T-helper 1 cell (primary cell): ENCODE results near the gene CTDNEP1.
A peak's percentile ranks its signal among the peaks of the same experiment; 100 is the strongest.
"Not testable (repeated sequence)": the region's sequence is repeated elsewhere in the genome, so short reads cannot be mapped to it uniquely, and the experiment has no call there.

Experiments
- DNase-seq, 5 donors: peaks; one replicate each; pipeline ENCODE4 v3.0.0-alpha.2; 2012 to 2020

Gene CTDNEP1

DNA sequence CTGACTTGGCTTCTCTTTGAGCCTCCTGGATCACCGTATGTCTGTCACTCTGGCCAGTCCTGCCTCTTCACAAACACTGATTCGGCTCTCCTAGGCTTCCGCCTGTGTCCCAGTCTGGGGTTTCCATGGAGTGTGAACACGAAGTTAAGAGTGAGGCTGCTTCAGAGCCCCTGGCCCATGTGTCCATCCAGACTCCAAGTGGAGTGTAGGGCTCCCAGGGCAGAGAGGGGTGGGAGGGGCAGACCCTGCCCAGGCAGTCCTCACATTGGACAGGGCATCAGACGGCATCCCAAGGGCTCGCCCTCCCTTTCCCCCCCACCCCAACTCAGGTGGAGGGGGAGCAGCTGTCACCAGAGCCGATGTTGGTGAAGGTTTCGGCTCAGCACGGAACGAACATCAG, 7.7 kb downstream of the CTDNEP1 start:
- DNase-seq: not testable (repeated sequence)

DNA sequence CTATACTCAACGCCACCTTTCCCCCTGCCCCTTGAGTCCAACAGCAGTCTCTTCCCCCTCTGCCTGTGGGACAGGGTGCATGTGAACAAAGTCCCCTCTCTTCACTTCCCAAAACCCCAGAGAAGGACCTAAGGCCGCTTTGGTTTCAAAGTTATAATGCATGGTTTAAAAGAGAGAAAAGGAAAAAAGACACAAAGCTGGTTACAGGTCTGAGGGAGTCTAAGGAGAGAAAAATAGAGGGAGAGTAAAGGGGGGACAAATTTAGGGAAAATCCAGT, 8.1 kb downstream of the CTDNEP1 start:
- DNase-seq: no peak

DNA sequence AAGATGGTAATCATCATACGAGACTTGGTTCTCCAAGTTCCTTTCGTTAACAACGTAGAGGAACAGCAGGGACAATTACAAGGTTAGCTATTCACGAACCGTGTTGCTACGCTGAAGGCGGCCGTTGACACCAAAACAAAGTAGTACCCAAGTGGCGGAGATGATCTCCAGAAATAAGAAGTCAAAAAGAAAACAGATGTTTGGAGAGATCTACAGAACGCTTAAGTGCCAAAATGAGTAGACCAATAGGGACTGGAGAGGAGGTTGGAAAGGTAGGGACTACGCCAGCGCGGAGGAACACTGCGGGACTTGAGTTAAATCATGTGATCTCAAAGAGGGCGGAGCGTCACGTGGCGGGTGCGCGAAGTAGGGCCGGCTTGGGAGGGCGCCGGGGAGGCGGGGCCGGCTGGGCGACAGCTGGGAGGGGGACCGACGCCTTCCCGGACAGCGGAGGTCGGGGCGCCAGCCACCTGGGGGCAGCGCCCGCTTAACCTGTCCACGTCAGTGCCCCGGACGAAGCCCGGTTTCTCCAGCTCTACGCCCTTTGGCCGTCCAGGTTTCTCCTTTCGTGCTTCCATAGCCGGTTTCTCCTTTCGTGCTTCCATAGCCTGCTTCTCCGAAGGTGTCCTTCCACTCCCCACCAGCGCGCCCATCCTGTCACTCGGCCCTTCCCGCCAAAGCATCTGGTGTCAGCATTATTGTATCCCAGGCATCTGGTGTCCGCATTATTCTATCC, 8.6 kb downstream of the CTDNEP1 start:
- peak; percentile 90 to 96 (median 93) for DNase-seq

DNA sequence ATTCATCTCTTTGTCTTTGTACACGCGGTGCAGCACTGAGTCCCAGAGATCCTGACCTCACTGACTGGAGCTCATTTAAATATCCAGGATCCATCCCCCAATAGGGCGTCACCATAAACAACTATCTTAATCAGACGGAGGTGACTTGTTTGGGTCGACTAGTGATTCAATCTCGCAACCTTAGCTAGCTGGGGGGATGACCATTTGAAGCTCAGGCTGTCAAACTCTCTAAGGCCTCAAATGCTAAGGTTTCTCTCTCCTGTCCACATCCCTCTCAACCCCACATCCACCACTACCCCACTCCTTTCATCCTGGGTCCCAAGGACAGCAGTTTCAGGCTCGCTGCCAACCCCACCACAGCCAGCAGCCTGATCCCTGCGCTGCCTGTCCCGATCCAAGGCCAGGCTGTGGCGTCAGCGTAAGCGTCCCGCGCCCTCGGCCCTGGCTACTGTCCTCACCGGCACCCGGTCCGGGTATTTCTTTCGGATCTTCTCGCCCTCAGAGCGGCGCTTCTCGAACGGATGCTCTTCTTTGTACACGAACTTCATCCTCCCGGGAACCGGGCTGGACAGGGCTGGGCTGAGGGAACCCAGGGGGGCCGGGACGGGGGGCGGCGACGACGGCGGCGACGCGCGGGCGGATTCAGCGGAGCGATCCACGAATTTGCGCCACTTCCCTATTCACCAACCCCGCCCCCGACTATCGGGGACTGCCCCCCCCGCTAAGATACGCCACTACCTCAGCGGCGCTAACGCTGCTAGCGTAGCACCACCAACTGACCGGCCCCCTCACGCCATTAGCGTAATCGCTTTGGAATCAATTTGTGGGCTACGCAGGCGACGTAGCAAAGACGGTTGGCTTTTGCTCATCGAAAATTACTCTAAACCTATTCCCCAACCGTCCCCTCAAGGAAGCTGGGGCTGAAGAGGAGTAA, 9.5 kb downstream of the CTDNEP1 start, which contains the start of gene GABARAP:
Gene GABARAP, minus strand, starts transcription at position 667 of the 934 bp plus-strand sequence. Its CDS starts 119 bp downstream, at position 548.
- DNase-seq: peak; percentile 80 to 94 (median 90)

DNA sequence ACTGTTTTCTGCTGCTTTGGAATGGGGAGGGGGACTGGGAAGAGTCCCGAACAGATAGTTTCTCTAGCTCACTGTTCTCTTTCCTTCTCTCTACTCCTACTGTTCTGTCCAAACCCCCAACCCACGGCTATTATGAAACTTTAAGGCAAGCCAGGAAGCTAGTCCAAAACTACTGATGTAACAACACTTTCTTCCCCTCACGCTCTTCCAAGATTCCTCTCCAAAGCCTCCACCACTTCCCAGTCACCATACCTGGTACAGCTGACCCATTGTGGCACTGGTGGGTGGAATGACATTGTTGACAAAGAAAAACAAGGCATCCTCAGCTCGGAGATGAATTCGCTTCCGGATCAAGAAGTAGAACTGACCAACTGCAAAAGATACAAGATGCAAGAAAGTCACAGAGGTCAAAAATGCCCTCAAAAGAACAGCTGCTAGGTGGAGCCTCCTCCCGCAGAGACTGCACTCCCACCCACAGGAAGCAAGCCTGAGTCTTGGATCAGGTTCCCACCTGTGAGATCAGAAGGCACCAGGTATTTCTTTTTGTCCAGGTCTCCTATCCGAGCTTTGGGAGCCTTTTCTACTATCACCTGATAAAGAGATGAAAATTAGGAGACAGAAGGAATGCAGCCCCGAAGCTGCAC, 10.3 kb downstream of the CTDNEP1 start:
- no peak for DNase-seq

DNA sequence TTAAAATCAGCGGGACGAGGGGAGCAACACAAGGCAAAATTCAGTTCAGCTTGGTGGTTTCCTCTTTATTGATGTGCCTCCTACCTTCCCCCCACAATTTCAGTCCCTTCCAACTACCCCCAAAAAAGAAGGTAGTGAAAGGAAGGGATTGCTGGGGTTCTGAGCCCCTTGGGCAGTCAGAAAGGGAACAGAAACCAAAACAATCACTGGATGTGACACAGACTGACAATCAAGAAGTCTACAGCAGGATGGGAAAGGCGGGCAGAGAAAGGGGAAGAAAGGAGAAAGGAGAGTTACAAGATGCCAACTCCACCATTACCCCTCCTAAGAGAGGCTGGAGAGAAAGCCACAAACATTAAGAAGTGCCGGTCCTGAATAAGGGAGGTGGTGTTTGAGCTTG, 11.2 kb downstream of the CTDNEP1 start:
- DNase-seq: no peak

DNA sequence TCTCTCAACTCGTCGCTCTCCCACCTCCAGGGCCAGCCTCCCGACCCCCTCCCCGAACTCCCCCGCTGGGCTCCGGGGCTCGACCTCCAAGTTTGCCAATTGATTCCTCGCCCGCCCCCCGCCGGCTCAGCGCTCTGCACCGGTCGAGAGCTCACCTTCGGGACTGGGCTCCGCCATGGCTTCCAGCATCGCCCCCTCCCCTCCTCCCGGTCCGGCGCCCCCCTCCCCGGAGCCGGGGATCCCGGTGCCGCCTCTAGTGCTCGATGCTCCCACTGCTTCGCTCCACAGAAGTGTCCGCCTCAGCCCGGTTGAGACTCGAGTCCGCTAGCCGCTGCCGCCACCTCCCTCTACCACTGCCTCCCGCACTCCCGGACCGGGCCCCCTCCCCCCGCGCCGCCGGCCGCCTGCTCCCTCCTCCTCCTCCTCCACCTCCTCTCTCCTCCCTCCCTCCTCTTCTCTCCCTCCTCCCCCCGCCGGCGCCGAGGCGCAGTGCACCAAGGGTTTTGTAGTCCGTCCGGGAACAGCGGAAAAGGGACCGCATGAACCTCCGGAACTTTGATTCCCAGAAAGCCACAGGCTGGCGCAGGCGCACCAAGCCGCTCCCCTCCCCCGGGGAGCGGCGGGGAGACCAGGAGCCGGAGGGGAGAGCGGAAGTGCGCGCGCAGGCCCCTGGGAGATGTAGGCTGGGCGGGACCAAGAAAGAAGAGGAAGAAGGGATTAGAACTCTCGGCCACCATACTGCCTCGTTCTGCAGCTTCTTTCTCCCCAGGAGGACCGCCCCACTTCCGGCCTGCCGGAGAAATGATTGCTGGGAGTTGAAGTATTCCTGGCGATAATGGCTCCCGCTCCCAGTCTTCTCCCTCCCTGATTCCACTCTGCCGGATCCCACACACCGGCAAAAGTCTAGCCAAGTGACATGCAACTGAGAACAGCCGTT, 12.2 kb downstream of the CTDNEP1 start, which contains the start of gene PHF23:
Gene PHF23, minus strand, starts transcription at position 367 of the 937 bp plus-strand sequence. Its CDS starts 178 bp downstream, at position 189.
- DNase-seq: peak; percentile 94 to 100 (median 95)

DNA sequence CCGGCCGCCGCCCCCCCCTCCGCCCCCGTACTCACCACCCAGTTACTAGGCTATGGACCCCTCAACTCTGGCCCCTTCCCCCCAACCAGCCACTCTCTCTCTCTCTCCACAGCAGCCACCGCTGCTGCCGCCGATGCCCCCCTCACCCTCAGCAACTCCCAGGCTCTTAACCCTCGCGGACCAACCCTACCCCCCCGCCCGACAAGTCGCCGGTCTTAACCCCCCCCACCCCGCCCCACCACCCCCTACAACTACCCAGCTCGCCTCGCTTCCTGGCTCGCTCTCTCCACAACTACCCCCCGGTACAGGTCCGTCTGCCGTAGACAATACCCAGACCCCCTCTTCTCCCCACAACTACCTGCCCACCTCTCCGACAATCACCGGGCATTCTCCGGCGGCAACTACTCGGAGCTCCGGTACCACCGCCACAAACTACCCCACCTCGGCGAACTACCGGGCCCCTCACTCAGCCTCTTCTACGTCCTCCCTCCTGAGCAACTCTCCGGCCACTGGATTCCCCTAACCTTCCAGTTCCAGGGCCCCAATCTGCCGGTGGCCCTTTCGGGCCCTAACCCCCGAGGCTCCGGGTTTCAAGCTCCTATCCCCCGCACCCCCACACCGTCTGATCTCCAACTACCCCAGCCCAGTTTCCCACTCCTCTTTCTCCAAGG, 13.0 kb downstream of the CTDNEP1 start:
- peak in 2 of 5 donors; percentile 32 to 47 for DNase-seq

DNA sequence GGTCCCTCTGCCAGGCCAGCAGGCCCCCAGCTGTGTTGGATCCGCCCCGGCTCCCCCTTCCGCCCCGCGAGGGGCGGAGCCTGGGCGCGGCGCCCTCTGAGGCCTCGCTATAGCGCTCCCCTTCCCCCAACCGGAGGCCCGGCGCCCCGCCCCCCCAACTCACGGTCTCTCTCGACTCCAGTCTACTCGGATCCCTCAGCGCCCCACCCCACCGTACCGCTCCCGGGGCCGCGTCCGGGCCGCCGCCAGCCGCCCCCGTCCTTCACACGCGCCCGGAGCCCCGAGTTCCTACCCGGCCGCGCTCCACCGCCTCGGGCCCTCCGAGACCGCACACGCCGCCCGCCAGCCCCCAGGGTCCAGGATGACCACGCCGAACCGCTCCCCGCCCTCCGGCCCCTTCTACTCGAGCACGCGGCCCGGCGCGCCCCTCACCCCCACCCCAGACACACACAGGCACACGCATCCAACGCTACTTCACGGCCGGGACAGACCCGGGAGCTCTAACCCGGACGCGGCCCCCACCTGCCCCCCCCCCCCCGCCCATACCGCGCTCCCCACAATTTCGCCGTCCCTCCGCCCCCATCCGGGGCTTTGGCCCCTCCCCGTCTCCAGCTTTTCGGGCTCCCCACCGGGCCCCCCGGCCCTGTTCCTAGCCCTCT, 13.6 kb downstream of the CTDNEP1 start:
- peak; percentile 61 to 82 (median 74) for DNase-seq

DNA sequence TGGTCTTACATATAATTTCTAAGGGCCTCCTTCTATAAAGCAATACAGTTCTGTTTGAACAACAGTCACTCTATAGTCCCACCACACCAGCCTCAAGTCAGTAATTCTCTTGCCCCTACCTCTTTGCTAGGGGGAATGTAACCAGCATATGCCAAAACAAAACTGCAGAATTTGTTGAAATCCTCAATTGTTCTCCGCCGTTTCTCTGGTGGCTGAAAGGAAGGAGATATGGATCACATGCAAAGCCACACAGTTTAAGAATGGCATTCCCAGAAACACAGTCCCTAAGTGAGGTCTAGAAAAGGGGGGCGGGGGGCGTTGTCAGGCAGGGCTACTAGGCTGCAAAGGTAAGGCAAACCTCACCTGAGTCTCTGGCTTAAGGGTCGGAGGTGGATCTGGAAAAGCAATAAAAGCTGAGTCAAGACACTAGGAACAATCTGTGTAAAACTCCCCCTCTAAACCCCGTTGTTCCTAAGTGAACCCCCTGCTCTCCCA, 14.2 kb downstream of the CTDNEP1 start:
- no peak for DNase-seq

DNA sequence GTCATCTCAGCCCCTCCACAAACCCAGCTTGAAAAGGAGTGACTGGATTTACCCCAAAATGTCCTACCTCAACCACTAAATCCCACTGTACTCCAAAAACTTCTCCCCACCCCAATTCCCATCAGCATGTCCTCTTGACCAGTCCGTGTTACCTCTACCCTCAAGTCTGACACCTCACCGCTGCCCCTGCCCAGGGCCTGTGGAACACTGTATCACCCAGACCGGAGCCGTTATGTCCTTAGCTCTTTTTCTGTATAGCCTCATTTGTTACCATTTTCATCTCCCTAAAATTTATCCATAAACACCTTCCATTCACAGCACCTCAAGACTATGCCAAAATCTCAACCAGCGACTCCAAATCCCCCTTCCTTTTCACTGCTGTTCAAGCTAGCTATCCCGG, 14.7 kb downstream of the CTDNEP1 start:
- DNase-seq: no peak

DNA sequence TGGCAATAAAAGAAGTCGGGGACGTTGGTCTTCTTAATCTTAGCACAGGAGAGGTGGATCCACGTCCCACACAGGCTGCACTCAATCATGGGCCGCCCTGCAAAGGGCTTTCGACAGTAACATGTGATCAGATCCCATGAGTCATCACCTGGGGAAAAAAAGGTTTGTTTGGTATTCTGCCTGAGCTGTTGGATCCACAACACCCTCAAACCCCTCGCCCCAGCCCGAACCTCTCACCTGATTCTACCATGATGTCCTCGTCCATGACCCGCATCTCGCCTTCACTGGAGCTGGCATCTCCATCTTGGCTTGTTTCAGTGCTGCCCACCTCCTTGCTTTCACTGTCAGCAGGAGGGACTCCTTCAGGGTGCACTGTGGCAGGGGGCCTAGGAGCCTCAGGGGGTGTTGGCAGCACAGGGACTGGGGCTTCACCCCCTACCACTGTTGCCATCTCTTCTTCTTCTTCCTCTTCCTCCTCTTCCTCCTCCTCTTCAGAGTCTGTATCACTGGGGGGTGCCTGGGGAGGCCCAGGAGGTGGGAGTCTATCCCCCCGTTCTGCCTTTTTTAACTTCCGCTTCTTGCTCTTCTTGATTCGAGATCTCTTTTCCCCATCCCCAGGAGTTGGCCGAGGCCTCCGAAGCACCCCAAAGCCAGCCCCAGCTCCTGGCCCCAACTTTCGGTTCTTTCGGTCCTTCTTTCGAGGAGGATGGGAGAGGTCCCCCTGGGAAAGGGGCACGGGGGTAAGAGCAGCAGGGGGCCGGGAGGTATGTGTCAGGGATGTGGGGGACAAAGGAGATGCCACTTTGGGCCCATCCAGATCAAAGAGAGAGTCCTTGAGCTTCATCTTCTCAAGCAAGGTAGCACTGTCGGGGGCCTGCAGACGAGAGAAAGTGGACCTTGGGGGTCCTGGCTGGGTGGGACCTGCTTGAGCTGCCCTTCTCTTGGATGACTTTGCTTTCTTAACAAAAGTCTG, 15.6 kb downstream of the CTDNEP1 start:
- DNase-seq: no peak

DNA sequence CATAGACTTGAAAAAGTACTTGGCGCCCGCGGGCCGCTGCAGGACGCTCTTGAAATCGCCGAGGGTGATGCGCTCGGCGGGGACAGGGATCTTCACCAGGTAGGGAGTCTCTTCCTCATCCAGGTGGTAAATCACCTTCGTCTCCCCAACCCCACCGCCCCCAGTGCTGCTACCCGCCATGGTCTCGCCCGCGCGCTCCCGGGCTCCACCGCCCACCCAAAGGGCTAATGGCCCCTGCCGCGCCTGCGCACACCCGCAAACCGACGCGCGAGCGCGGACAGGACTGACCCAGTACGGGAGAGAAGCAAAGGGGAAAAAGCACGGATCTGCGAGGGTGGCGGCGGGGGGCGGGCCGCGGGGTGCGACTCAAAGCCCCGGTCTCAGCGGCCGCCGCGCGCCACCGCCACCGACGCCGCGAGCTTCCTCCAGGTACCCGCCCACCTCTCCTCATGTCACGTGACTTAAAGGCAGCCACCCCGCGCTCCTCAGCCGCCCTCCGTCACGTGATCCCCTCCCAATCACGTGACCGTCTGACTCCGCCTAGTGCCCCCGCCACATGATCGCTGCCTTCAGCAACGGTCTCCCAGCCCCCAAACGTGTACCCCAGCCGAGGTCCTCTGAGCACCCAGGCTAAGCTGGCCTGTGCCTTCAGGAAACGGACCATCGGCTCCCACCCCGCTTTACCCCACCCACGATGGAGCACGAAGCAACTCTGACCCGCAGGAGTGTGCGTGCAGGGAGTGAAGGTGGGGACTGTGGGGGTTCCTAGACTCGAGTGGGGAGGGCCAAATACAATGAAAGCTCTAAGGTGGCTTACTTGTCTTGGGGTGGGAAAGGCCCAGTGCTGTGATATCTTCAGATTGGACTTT, 17.2 kb downstream of the CTDNEP1 start, which contains the start of gene DVL2:
Gene DVL2, minus strand, starts transcription at position 435 of the 869 bp plus-strand sequence. Its CDS starts 255 bp downstream, at position 180.
- peak; percentile 90 to 94 (median 94) for DNase-seq

DNA sequence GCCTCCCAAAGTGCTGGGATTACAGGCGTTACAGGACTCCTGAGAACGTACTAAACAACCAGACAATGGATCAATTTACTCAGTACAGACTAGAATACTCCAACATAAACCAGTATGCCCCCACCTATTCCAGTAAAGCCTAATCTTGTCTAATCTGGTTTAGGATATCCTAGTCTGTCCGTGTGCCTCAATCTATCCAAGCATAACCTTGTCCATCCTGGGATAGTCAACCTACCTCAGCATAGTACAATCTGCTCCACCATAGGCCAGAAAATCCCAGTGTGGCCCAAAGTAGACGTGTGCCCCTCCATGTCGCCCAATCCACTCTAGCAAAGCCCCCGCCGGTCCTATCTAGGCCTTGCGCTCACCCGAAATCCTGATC, 17.8 kb downstream of the CTDNEP1 start:
- DNase-seq: no peak

DNA sequence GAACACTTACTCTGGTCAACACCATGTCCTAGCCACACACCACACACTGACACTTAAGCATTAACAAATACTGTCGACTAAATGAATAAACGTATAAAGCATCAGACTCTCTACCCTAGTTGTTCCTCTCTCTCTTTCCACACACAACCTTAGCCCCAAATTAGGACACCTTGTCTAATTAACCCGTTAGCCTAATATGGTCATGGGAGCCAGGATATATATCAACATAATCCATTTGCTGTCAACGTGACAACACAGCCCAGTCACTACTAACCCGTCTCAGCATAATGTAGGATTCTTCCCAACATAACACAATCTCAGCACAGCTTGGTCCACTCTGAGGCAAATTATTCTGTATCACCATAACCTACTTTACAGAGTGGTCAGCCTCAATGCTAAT, 19.4 kb downstream of the CTDNEP1 start:
- no peak for DNase-seq

DNA sequence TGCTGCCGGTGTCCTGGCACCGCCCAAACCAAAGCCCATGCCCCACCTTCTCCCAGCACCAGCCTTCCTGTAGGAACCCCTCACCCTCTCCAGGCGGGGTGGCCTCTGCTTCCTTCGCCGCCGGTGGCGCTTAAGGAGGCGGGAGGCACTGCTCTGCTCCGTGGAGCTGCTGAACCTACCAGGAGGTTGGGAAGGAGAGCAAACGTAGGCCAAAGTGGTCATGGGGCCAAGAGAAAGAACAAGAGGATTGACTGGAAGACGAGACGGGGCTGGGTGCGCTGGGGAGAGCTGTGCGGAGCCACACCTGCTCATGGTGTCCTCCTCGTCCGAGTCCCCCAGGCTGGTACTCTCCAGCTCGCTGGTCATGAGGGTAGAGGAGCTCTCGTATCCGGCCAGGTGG, 22.0 kb downstream of the CTDNEP1 start:
- DNase-seq: no peak

DNA sequence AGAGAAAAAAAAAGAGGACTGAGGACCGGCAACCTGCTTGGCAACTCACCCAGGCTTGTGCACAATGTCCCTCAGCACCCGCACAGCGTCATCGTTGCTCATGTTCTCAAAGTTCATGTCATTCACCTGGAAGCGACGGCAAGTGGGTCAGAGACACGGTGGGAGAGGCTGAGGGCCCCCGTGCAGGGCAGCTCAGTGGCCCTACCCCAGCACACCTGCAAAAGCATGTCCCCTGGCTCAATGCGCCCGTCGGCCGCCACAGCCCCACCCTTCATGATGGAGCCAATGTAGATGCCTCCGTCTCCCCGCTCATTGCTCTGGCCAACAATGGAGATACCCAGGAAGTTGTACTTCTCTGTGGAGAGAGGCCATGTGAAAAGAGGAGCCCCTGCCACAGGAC, 22.6 kb downstream of the CTDNEP1 start:
- no peak for DNase-seq
